Prostate gland (tissue), 2 donors: ENCODE data around the gene MLLT1.
"Not testable (repeated sequence)": the region's sequence is repeated elsewhere in the genome, so short reads cannot be mapped to it uniquely, and the experiment has no call there.

Experiments used
- CTCF ChIP-seq, 4 experiments: fragments of 200-600 bp in 2 of 4; fragments of 450-650 bp in 2 of 4; sonication (generic) in 2 of 4; IDR thresholded peaks; 1 replicate in 3 of 4; 2 replicates in 1 of 4; pipeline ENCODE4 v1.5.1; 2016 to 2019; ENCODE audit warnings: antibody characterized with exemption in 4 of 4, mild to moderate bottlenecking in 2 of 4, moderate library complexity in 2 of 4
- POLR2AphosphoS5 ChIP-seq: sonication (generic); formaldehyde crosslinking; IDR thresholded peaks from one replicate; pipeline ENCODE4 v1.6.1; 2017; ENCODE audit warnings: antibody characterized with exemption

GRCh38 chr19:6315646-6316045 lies 35.9 kb upstream of the MLLT1 start:
- not testable (repeated sequence) for TF ChIP-seq POLR2AphosphoS5; CTCF (IDR thresholded peaks at IDR 0.05)
